HepG2 (cell line): Measurements from ENCODE around the gene ZPR1. TPM values are rescaled to one million over a fixed set of nuclear protein-coding genes. Genes with fewer than 3 reads are reported as not detected.

ENCODE experiments used
- AKAP8 ChIP-seq: sonication (generic); formaldehyde crosslinking; IDR thresholded peaks from 2 replicates; pipeline ENCODE4 v1.5.1; 2020; ENCODE audit warnings: mild to moderate bottlenecking, missing genetic modification reagents
- DNMT1 ChIP-seq: sonication (generic); formaldehyde crosslinking; IDR thresholded peaks from 2 replicates; pipeline ENCODE4 v1.5.1; 2020; ENCODE audit warnings: mild to moderate bottlenecking, missing genetic modification reagents
- FOXP4 ChIP-seq: sonication (generic); formaldehyde crosslinking; IDR thresholded peaks from 2 replicates; pipeline ENCODE4 v1.4.0; 2020; ENCODE audit warnings: missing genetic modification reagents
- GMEB2 ChIP-seq: IDR thresholded peaks from 2 replicates; pipeline ENCODE4 v1.6.1; 2016; ENCODE audit warnings: missing biosample characterization, missing genetic modification reagents, low read depth
- HES4 ChIP-seq: sonication (generic); formaldehyde crosslinking; IDR thresholded peaks from 2 replicates; pipeline ENCODE4 v1.9.0; 2021; ENCODE audit warnings: mild to moderate bottlenecking, missing genetic modification reagents, borderline replicate concordance
- HOXA5 ChIP-seq: sonication (generic); formaldehyde crosslinking; IDR thresholded peaks from 2 replicates; pipeline ENCODE4 v1.4.0; 2020; ENCODE audit warnings: missing genetic modification reagents
- MATR3 ChIP-seq: sonication (generic); formaldehyde crosslinking; IDR thresholded peaks from 2 replicates; pipeline ENCODE4 v1.4.0; 2020; ENCODE audit warnings: missing genetic modification reagents
- REPIN1 ChIP-seq: sonication (generic); formaldehyde crosslinking; IDR thresholded peaks from 2 replicates; pipeline ENCODE4 v1.8.0; 2022; ENCODE audit warnings: missing genetic modification reagents, low read depth, mild to moderate bottlenecking, borderline replicate concordance
- SMYD3 ChIP-seq: sonication (generic); formaldehyde crosslinking; IDR thresholded peaks from 2 replicates; pipeline ENCODE4 v1.8.1; 2023; ENCODE audit warnings: mild to moderate bottlenecking, missing genetic modification reagents
- TRIM22 ChIP-seq: fragments of 450-650 bp; IDR thresholded peaks from 2 replicates; pipeline ENCODE4 v1.6.1; 2017
- ZBTB14 ChIP-seq: sonication (generic); formaldehyde crosslinking; IDR thresholded peaks from 2 replicates; pipeline ENCODE4 v1.4.0; 2020; ENCODE audit warnings: missing genetic modification reagents
- ZNF350 ChIP-seq: sonication (generic); formaldehyde crosslinking; IDR thresholded peaks from 2 replicates; pipeline ENCODE4 v1.4.0; 2020; ENCODE audit warnings: mild to moderate bottlenecking, low read depth, missing genetic modification reagents, borderline replicate concordance
- ZNF614 ChIP-seq: IDR thresholded peaks from 2 replicates; pipeline ENCODE4 v1.6.1; 2018; ENCODE audit warnings: missing biosample characterization, missing genetic modification reagents, inconsistent platforms, borderline replicate concordance
- ZNF777 ChIP-seq: sonication (generic); formaldehyde crosslinking; IDR thresholded peaks from 2 replicates; pipeline ENCODE4 v1.4.0; 2020; ENCODE audit warnings: missing genetic modification reagents
- polyA plus RNA-seq, 8 experiments: library from polyadenylated mRNA; depleted of rRNA in 3 of 8; stranded (reverse) in 7 of 8; unstranded in 1 of 8; fragments of >200 nt; fragmentation: Illumina TruSeq in 4 of 8; extraction: Trizol in 4 of 8; gene quantifications; 2 replicates each; pipeline versions ENCODE4 v1.2.1 to v1.2.3, GENCODE V29; 2011 to 2016; ENCODE audit warnings: low read depth in 4 of 8, missing spikeins in 1 of 8, mixed read lengths in 1 of 8; ENCODE audit not compliant: insufficient read depth in 1 of 8
- total RNA-seq, 5 experiments: library from RNA; depleted of rRNA; stranded (reverse); fragments of >200 nt; fragmentation: Illumina TruSeq; extraction: Trizol; gene quantifications; 2 replicates each; pipeline ENCODE4 v1.2.3, GENCODE V29; 2016; ENCODE audit warnings: low read depth in 1 of 5
- TF ChIP-seq, protein P1 (sequence below): sonication (generic); formaldehyde crosslinking; IDR thresholded peaks from 2 replicates; pipeline ENCODE4 v1.5.1; 2020; ENCODE audit warnings: missing genetic modification reagents, mild to moderate bottlenecking, borderline replicate concordance
- TF ChIP-seq, protein P2 (sequence below): sonication (generic); formaldehyde crosslinking; IDR thresholded peaks from 2 replicates; pipeline ENCODE4 v1.8.1; 2023; ENCODE audit warnings: missing genetic modification reagents, mild to moderate bottlenecking, borderline replicate concordance

ZPR1 gene
- total and polyA plus RNA-seq, 2 of the 13 experiments (the other 11 are each of a cell fraction or from before 2014, with no cell fraction given) = 40.0 to 79.3 TPM

DNA sequence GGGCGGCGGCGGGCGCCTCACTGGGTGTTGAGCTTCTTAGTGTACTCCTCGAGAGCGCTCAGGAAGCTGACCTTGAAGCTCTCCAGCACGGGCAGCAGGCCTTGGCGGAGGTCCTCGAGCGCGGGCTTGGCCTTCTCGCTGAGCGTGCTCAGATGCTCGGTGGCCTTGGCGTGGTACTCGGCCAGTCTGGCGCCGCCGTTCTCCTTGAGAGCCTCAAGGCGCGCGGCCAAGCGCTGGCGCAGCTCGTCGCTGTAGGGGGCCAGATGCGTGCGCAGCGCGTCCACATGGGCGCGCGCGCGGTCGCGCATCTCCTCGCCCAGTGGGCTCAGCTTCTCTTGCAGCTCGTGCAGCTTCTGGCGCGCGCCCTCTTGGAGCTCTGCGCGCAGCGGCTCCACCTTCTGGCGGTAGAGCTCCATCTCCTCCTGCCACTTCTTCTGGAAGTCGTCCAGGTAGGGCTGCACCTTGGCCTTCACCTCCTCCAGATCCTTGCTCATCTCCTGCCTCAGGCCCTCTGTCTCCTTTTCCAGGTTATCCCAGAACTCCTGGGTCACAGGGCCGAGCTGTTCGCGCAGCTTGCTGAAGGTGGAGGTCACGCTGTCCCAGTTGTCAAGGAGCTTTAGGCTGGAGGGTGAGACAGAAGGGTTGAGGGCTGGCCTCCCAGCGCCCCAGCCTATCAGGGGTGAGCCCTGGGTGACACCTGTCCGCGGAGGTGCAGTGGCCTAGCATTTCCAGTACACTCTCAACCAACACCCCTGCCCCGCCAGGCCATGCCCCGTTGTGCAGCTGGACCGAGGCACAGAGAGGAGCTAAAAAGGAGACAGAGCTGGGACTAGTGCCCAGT is 48.2 kb upstream of the ZPR1 start (continued):
- TF ChIP-seq, protein P1, sequence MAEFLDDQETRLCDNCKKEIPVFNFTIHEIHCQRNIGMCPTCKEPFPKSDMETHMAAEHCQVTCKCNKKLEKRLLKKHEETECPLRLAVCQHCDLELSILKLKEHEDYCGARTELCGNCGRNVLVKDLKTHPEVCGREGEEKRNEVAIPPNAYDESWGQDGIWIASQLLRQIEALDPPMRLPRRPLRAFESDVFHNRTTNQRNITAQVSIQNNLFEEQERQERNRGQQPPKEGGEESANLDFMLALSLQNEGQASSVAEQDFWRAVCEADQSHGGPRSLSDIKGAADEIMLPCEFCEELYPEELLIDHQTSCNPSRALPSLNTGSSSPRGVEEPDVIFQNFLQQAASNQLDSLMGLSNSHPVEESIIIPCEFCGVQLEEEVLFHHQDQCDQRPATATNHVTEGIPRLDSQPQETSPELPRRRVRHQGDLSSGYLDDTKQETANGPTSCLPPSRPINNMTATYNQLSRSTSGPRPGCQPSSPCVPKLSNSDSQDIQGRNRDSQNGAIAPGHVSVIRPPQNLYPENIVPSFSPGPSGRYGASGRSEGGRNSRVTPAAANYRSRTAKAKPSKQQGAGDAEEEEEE (CRISPR knock-in tag) = no peak
- TF ChIP-seq ZBTB14 (peak; percentile 96), REPIN1 (CRISPR knock-in tag) (peak; percentile 58), AKAP8 (CRISPR knock-in tag) (peak; percentile 56; the same call in 1 of the 2 replicates), TRIM22 (no peak), ZNF777 (CRISPR knock-in tag) (peak; percentile 38; the same call in 1 of the 2 replicates), ZNF350 (CRISPR knock-in tag) (0 out of 2 replicates have a peak, but pooled peaks have one; percentile 13), HOXA5 (CRISPR knock-in tag) (0 out of 2 replicates have a peak, but pooled peaks have one; percentile 23), FOXP4 (CRISPR knock-in tag) (0 out of 2 replicates have a peak, but pooled peaks have one; percentile 11), HES4 (peak; percentile 55; the same call in 1 of the 2 replicates), MATR3 (CRISPR knock-in tag) (no peak), GMEB2 (CRISPR knock-in tag) (no peak), SMYD3 (0 out of 2 replicates have a peak, but pooled peaks have one; percentile 61), DNMT1 (CRISPR knock-in tag) (0 out of 2 replicates have a peak, but pooled peaks have one; percentile 38), ZNF614 (peak; percentile 19; the same call in 1 of the 2 replicates)
- TF ChIP-seq, protein P2, sequence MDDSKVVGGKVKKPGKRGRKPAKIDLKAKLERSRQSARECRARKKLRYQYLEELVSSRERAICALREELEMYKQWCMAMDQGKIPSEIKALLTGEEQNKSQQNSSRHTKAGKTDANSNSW (CRISPR knock-in tag) = no peak; the same call in 1 of the 2 replicates
